C4-2B (cell line): ENCODE data around the gene DGKD.

Experiments
- CTCF ChIP-seq: fragments of 450-650 bp; conservative IDR thresholded peaks from 2 replicates; pipeline ENCODE4 v1.5.1; 2017; ENCODE audit warnings: mild to moderate bottlenecking
- ZFX ChIP-seq: fragments of 450-650 bp; IDR thresholded peaks from 2 replicates; pipeline ENCODE4 v1.6.1; 2017

- TF ChIP-seq CTCF = no peak
- TF ChIP-seq ZFX = no peak
Measured at GRCh38 chr2:233451950-233452349, 97.7 kb downstream of the DGKD start.
